Activated naive CD4-positive, alpha-beta T cell treated with anti-CD3 and anti-CD28 coated beads for 36 hours (primary cell): ENCODE measurements around the gene TAGLN3. TPM values are rescaled to one million over a fixed set of nuclear protein-coding genes. Genes with fewer than 3 reads are reported as not detected.

Experiments
- CTCF ChIA-PET: fragments of 350-600 bp; sonication (Branson Sonifier 250); formaldehyde crosslinking; loops from one replicate; lab custom pipeline; 2021; ENCODE audit warnings: antibody characterized with exemption; lab: Charles Lee
- DNase-seq: peaks from one replicate; pipeline ENCODE4 v3.0.0-alpha.2; 2020
- H3K27ac Mint-ChIP-seq: one replicate; pipeline ENCODE4 v1.8.0; 2021; ENCODE audit warnings: mild to moderate bottlenecking, mixed read lengths
- H3K27me3 Mint-ChIP-seq: one replicate; pipeline ENCODE4 v1.8.0; 2021; ENCODE audit warnings: low read depth, mixed read lengths
- H3K36me3 Mint-ChIP-seq: one replicate; pipeline ENCODE4 v1.8.0; 2021; ENCODE audit warnings: low read depth, mixed read lengths
- H3K4me1 Mint-ChIP-seq: one replicate; pipeline ENCODE4 v1.8.0; 2021; ENCODE audit warnings: low read depth, mixed read lengths
- H3K4me3 Mint-ChIP-seq: one replicate; pipeline ENCODE4 v1.8.0; 2021; ENCODE audit warnings: mild to moderate bottlenecking, moderate library complexity, mixed read lengths
- H3K9me3 Mint-ChIP-seq: one replicate; pipeline ENCODE4 v1.8.0; 2021; ENCODE audit warnings: mixed read lengths
- intact Hi-C: fragments of 100-400 bp; cut with micrococcal nuclease; formaldehyde crosslinking; loops from one replicate; pipeline ENCODE4 v1.15.1; 2023
- total RNA-seq, 2 experiments: library from RNA; stranded (reverse); gene quantifications; one replicate each; pipeline ENCODE4 v1.2.3, GENCODE V29; 2021

Gene TAGLN3
- total RNA-seq, 2 experiments from 2014 or later = 1.2 TPM

DNA sequence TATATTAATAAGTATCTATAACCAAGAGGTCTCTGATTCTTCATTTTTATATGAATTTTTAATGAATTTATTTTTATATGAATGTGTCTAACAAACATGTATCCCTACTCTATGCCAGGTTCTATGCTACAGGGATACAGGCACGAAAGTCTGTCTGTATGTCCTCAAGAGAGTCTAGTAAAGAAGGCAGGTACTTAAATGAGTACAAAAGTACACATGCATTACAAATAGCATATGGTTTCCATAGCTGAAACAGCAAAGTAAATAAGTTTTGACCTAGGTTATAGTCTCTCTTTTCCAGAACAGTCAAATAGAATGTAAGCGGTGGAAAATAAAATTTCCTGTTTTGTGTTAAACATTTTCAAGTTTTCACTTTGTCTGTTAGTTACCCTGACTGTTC, 33.2 kb upstream of the TAGLN3 start:
- CTCF ChIA-PET = interaction anchor here (0.7 to 8.2 kb wide), 5 partner anchors 48 to 247 kb away, joined by 3 to 159 read pairs (median 5); no protein-coding TSS in a partner anchor
- Mint-ChIP-seq H3K27me3 (no peaks in the 10 kb centered on the region), H3K36me3 (no peaks in the 10 kb centered on the region), H3K4me1 (peaks cover 25% of the 10 kb centered on the region), H3K4me3 (no peak overlapping the region), H3K27ac (no peak overlapping the region), H3K9me3 (no peaks in the 10 kb centered on the region)
- intact Hi-C loops = loop anchor here (10.0 kb wide), 1 partner anchor 651 kb away; no protein-coding TSS in a partner anchor
- no peak for DNase-seq

DNA sequence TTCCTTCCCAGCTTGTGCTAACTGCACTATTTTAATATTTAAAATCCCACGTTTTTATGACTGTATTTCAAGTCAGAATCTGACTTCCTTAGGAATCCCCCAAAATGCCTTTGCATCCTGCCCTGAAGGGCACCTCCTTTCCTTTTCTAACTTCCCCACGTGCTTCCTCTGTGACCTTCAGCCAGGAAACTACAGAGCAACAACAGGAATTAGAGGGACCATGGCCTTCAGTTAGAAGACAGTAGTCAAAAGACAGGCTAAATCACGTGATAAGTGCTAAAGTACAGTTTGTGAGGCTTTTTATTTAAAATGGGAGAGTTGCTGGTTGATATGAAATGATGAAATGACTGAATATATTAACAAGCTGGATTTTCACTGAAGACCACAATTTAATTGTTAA, 31.7 kb upstream of the TAGLN3 start:
- Mint-ChIP-seq H3K4me1 (peaks cover 25% of the 10 kb centered on the region), H3K27ac (no peak overlapping the region), H3K4me3 (no peak overlapping the region), H3K36me3 (no peaks in the 10 kb centered on the region), H3K9me3 (no peaks in the 10 kb centered on the region), H3K27me3 (no peaks in the 10 kb centered on the region)
- intact Hi-C loops = loop anchor here (1.0 to 10.0 kb wide), 8 partner anchors 46 to 652 kb away; no protein-coding TSS in a partner anchor
- CTCF ChIA-PET = interaction anchor here (0.6 to 8.2 kb wide), 18 partner anchors 9 to 969 kb away, joined by 3 to 159 read pairs (median 5); partner anchors contain the start of gene ABHD10
- no peak for DNase-seq

DNA sequence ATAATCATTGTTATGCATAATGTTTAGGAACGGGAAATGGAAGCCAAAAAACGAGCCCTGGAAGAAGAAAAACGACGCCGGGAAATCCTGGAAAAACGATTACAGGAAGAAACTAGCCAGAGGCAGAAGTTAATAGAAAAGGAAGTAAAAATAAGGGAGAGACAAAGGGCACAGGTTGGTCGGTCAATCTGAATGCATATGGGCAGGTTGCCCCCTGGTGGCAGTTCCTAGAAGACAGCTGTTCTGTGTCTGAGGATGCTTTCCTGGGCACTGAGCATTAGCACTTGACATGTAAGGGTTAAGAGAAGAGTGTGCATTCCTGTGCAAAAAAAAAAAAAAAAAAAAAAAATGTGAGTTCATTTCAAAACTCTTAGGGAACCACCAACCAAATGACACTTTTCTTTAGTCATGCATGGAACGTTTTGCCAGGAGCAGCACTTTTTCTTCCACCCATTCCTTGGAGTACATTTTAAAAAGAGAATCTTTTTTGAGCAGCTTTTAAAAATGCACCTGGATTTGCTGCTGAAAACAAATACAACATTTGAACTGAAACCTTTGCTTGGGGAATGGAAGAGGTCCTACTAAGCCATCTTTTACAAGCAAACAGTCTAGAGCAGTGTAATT, 31.0 kb upstream of the TAGLN3 start:
- Mint-ChIP-seq H3K9me3 (no peaks in the 10 kb centered on the region), H3K36me3 (no peaks in the 10 kb centered on the region), H3K4me1 (peaks cover 25% of the 10 kb centered on the region), H3K4me3 (no peak overlapping the region), H3K27ac (no peak overlapping the region), H3K27me3 (no peaks in the 10 kb centered on the region)
- peak; percentile 93 for DNase-seq
- CTCF ChIA-PET = interaction anchor here (0.6 to 8.2 kb wide), 29 partner anchors 10 to 390 kb away, joined by 3 to 159 read pairs (median 4); partner anchors contain the start of gene ABHD10
- intact Hi-C loops = loop anchor here (1.0 to 10.0 kb wide), 8 partner anchors 46 to 653 kb away; no protein-coding TSS in a partner anchor

DNA sequence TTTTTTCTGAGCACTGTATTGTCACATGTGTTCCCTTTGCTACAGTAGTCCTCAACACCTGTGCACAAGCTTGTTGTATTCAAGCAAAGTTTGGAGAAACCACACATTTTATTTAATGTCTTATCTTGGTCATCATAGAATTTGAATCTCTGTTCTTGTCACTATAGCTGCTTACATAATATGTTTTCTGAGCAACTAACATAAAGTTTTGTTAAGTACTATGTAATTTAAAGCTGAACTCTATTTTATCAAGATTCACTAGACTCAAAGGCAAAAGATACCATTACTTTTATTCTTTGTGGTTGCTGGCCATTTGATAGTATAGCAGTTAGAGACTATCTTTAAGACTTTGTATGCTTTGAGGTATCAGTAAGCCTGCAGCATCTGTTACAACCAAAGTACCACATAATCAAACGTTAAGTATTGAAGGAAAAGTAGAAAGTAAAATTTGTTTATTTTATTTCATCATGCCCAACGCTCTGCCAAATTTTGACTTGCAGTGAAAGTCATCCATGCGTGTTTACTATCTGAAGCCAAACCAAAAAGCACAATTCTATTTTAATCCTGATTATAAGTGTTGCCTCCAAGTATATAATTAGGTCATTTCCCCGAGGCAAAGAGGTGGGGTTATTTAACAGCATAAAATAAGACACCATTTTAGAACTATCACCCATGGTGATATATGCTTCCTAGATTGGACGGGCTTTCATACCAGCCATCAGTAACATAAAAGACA, 30.2 kb upstream of the TAGLN3 start:
- no peak for DNase-seq
- Mint-ChIP-seq H3K4me3 (no peak overlapping the region), H3K27ac (no peak overlapping the region), H3K36me3 (no peaks in the 10 kb centered on the region), H3K27me3 (peaks cover 2% of the 10 kb centered on the region), H3K9me3 (no peaks in the 10 kb centered on the region), H3K4me1 (peaks cover 22% of the 10 kb centered on the region)
- CTCF ChIA-PET = interaction anchor here (0.6 to 8.2 kb wide), 30 partner anchors 9 to 390 kb away, joined by 3 to 159 read pairs (median 4); partner anchors contain the start of gene ABHD10
- intact Hi-C loops = loop anchor here (10.0 kb wide), 1 partner anchor 654 kb away; no protein-coding TSS in a partner anchor

DNA sequence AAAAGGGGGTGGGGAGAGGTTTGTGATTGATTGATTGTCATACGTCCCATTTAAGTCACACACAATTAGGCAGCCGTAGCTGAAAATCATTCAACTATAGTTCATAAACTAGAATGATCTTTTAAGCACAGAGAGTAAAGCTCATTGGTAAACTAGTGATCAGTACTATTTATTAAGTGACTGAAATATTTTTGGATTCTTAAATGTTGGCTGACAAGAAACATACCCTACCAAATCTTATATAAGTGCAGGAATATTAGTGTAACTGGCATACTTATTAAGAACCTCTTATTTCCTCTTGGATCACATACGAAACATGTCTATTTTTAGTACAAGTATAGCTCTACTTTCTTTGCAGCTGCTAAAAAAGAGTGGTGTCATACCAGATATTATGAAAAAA, 28.3 kb upstream of the TAGLN3 start:
- CTCF ChIA-PET = interaction anchor here (0.7 to 8.2 kb wide), 11 partner anchors 9 to 262 kb away, joined by 3 to 159 read pairs (median 4); partner anchors contain the start of gene ABHD10
- H3K4me1 Mint-ChIP-seq = peaks cover 14% of the 10 kb centered on the region
- no peak for DNase-seq
- H3K9me3 Mint-ChIP-seq = no peaks in the 10 kb centered on the region
- no peak overlapping the region for H3K4me3 Mint-ChIP-seq
- intact Hi-C loops = no loop called here
- no peaks in the 10 kb centered on the region for H3K36me3 Mint-ChIP-seq
- no peak overlapping the region for H3K27ac Mint-ChIP-seq
- peaks cover 2% of the 10 kb centered on the region for H3K27me3 Mint-ChIP-seq

DNA sequence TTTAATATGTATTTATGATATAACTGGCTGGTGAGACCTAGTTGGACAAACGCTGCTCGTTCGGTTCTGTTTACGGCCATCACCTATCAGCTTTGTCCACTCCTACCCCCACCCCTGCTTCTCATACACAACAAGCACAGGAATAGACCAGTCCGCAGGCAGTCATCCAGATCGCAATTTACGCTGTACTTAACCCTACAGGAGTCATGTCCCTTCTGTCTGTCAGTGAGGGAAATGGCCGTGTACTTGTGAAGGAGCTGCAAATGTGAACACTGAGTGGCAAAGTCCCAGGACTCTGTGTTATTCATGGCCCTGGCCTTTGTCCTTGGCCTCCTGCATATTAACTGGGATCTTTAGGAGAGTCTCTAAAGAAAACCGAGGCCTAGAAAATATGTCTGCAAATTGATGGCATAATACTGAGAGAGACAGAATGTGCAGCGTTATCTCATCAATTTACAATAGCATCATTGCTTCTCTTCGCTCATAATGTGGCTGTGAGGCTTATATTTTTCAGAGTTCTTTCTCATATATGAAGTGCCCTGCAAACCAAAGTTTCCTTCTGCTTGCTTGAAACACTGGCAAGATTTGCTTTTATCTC, 27.1 kb upstream of the TAGLN3 start:
- H3K9me3 Mint-ChIP-seq = no peaks in the 10 kb centered on the region
- intact Hi-C loops = no loop called here
- peaks cover 2% of the 10 kb centered on the region for H3K27me3 Mint-ChIP-seq
- H3K36me3 Mint-ChIP-seq = no peaks in the 10 kb centered on the region
- H3K4me1 Mint-ChIP-seq = peaks cover 6% of the 10 kb centered on the region
- no peak for DNase-seq
- CTCF ChIA-PET = interaction anchor here (0.7 to 8.2 kb wide), 5 partner anchors 20 to 294 kb away, joined by 3 to 159 read pairs (median 20); no protein-coding TSS in a partner anchor
- no peak overlapping the region for H3K27ac Mint-ChIP-seq
- H3K4me3 Mint-ChIP-seq = no peak overlapping the region

DNA sequence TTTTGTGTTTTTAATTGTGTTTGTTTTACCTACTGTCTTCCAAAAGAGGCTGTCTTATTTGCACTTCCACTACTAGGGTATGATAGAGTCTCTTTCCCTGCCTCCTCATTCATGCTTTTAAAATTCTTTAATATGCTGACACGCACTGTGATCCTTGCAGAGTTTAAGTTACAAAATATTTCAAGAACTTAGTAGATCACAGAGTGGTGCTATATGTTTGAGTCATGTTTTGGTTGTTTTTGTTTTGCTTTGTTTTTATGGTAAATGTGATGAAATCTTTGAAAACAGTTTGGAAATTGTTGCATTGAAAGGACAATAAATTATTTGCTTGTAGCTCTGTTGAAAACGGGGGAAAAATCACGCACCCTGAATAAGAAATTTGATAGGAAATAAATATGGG, 25.8 kb upstream of the TAGLN3 start:
- peaks cover 2% of the 10 kb centered on the region for H3K27me3 Mint-ChIP-seq
- CTCF ChIA-PET = interaction anchor here (1.2 to 3.9 kb wide), 2 partner anchors 17 to 41 kb away, joined by 3 to 20 read pairs; no protein-coding TSS in a partner anchor
- no peaks in the 10 kb centered on the region for H3K36me3 Mint-ChIP-seq
- no peaks in the 10 kb centered on the region for H3K4me1 Mint-ChIP-seq
- H3K27ac Mint-ChIP-seq = no peak overlapping the region
- DNase-seq = no peak
- intact Hi-C loops = no loop called here
- H3K9me3 Mint-ChIP-seq = no peaks in the 10 kb centered on the region
- H3K4me3 Mint-ChIP-seq = no peak overlapping the region

DNA sequence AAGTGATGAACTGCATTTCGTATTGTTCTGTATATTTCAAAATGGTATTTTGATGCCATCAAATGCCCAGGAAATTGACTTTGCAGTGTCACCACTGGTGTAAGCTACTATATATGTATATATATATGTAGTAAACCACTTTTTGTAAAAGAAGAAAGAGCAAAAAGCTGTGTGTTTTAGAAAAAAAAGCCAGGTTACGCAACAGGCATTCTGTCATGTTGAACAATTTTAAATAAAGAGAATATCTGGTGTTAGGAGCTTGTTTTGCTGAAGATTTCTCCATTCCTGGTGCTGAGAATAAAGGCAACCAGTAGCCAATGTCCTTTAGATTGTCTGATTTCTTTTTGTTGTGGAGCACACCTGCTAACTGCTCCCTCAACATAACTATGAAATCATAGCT, 23.6 kb upstream of the TAGLN3 start:
- CTCF ChIA-PET = interaction anchor here (0.7 to 3.9 kb wide), 4 partner anchors 38 to 306 kb away, joined by 3 to 20 read pairs (median 3); no protein-coding TSS in a partner anchor
- Mint-ChIP-seq H3K4me3 (no peak overlapping the region), H3K36me3 (no peaks in the 10 kb centered on the region), H3K27ac (no peak overlapping the region), H3K9me3 (no peaks in the 10 kb centered on the region), H3K27me3 (peaks cover 2% of the 10 kb centered on the region), H3K4me1 (peaks cover 7% of the 10 kb centered on the region)
- intact Hi-C loops = loop anchor here (5.0 kb wide), 3 partner anchors 403 to 903 kb away; partner anchors contain the start of genes ATG3, NECTIN3 and SLC35A5
- no peak for DNase-seq

DNA sequence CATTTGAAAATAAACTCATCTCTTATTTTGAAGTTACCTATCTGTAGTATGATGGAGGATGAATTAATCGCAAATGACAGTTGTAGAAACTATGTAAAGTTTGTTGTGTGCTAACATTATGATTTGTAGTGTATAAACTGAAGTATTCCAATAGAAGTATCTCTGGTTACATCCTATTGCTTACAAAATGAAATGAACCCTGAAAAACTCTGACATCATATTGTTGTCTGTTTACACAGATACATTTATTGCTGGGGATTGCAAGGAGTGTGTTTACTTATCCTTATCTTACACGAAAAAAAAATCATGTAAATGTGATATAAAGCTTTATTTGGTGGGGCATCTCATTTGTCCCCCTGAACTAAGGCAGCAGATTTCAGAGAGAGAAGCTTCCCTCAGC, 22.5 kb upstream of the TAGLN3 start:
- intact Hi-C loops = loop anchor here (5.0 kb wide), 3 partner anchors 404 to 904 kb away; partner anchors contain the start of genes ATG3, NECTIN3 and SLC35A5
- Mint-ChIP-seq H3K27ac (no peak overlapping the region), H3K9me3 (no peaks in the 10 kb centered on the region), H3K4me1 (peaks cover 17% of the 10 kb centered on the region), H3K36me3 (peaks cover 3% of the 10 kb centered on the region), H3K4me3 (no peak overlapping the region), H3K27me3 (peaks cover 2% of the 10 kb centered on the region)
- CTCF ChIA-PET = interaction anchor here (2.9 to 4.3 kb wide), 2 partner anchors 9 to 38 kb away, joined by 19 to 49 read pairs; no protein-coding TSS in a partner anchor
- DNase-seq = no peak

DNA sequence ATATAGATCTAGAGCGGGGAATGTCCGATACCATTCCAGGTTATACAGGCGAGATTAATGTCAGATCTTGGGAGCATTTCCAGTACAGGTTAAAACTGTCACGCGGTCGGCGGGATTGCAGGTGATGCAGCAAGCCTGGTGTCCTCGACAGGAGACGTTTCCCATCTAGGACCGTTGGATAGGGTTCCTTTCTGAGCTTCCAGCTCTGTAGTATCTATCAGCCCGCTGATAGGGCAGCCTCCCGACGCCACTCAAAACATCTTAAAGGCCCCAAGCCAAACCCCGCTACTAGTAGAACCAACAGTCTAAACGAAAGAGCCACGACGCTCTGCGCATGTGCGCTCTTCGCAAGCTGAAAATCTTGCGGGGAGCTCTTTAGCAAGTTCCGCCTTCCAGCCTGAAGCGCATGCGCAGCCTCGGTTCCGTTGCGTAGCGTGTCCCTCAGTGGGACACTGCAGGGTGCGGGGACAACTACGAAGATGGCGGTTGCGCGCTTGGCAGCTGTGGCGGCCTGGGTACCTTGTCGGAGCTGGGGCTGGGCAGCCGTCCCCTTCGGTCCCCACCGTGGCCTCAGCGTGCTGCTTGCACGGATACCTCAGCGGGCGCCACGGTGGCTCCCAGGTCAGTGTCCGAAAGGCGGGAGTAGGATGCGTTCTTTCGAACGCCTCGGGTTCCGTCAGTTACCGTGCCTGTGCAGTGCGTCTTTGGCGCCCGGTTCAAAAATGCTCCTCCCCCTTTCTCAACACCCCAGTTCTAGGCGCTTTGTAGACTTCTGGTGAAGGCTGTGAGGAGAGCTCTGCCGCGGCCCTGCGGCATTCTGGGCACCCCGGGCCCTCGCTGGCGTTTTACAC, 19.9 kb upstream of the TAGLN3 start, which contains the start of gene ABHD10:
Gene ABHD10, plus strand, starts transcription at position 444 of the 851 bp plus-strand sequence. Its CDS starts 36 bp downstream, at position 480.
- DNase-seq = peak; percentile 98

More for the DNA sequence above, 19.9 kb upstream of the TAGLN3 start, which contains the start of gene ABHD10:
- Mint-ChIP-seq H3K27me3 (no peaks in the 10 kb centered on the region), H3K36me3 (peaks cover 6% of the 10 kb centered on the region), H3K4me3 (peak within 1 kb of the TSS; percentile 87), H3K27ac (peak within 1 kb of the TSS; percentile 89), H3K4me1 (peaks cover 39% of the 10 kb centered on the region), H3K9me3 (no peaks in the 10 kb centered on the region)
- CTCF ChIA-PET = interaction anchor here (0.5 to 4.3 kb wide), 11 partner anchors 8 to 360 kb away, joined by 3 to 49 read pairs (median 4); no protein-coding TSS in a partner anchor
- intact Hi-C loops = loop anchor here (1.0 to 5.0 kb wide), 7 partner anchors 23 to 907 kb away; partner anchors contain the start of genes ATG3, CD96, NECTIN3 and SLC35A5
